Measurements from ENCODE around the gene PPP1R36. TPM values are rescaled to one million over a fixed set of nuclear protein-coding genes. Genes with fewer than 3 reads are reported as not detected.

PPP1R36 gene
- polyA plus RNA-seq, 3 donors, result 0.38 TPM; not detected in 2

- intact Hi-C loops (cut with micrococcal nuclease), result no loop called here
- Mint-ChIP-seq H3K36me3 (no peaks in the 10 kb centered on the region), H3K4me3 (no peak overlapping the region), H3K27ac (no peak overlapping the region), H3K9me3 (peaks cover 0 to 2% (median 0%) of the 10 kb centered on the region in 7 donors), H3K4me1 (peaks cover 3% of the 10 kb centered on the region), H3K27me3 (ENCODE audit: low read depth in 3 of 3) (peaks cover 3 to 5% (median 5%) of the 10 kb centered on the region in 3 donors)
- Histone ChIP-seq H3K9me3 (replicated peaks in 1 of 2; ENCODE audit: control insufficient read depth in 1 of 2, insufficient read depth in 1 of 2, low read length in 2 of 2) (no peaks in the 10 kb centered on the region), H2AFZ (ENCODE audit: insufficient read depth, low read depth, low read length, poor library complexity, severe bottlenecking) (no peak overlapping the region), H3K27me3 (ENCODE audit: control insufficient read depth in 2 of 2, insufficient read depth in 2 of 2, low read length in 2 of 2) (no peaks in the 10 kb centered on the region), H3K27ac (ENCODE audit: low read depth in 1 of 2, low read length in 2 of 2) (no peak overlapping the region), H3K4me3 (replicated peaks in 1 of 3; ENCODE audit: low read depth in 2 of 3, low read length in 3 of 3) (no peak overlapping the region), H3K36me3 (replicated peaks in 1 of 2; ENCODE audit: control insufficient read depth in 1 of 2, insufficient read depth in 2 of 2, low read length in 2 of 2) (no peaks in the 10 kb centered on the region), H3K9ac (ENCODE audit: insufficient read depth, low read length, poor library complexity, severe bottlenecking) (no peak overlapping the region), H3K4me1 (ENCODE audit: control insufficient read depth in 1 of 2, insufficient read depth in 2 of 2, low read length in 2 of 2) (no peaks in the 10 kb centered on the region), H3K4me2 (replicated peaks; ENCODE audit: extremely low read depth, low read length, poor library complexity, severe bottlenecking) (no peak overlapping the region), H3K79me2 (ENCODE audit: insufficient read depth, low read length) (no peaks in the 10 kb centered on the region), H4K20me1 (ENCODE audit: insufficient read depth, low read length) (no peaks in the 10 kb centered on the region)
- TF ChIP-seq CTCF (IDR thresholded peaks at IDR 0.05), result no peak
- DNase-seq, result no peak
- WGBS (ENCODE audit: insufficient coverage), result 100% methylated on average over 1 of the region's 2 CpGs
These were observed 11.9 kb downstream of the PPP1R36 start for GRCh38 chr14:64561631-64562030.

- Histone ChIP-seq H3K4me1 (ENCODE audit: control insufficient read depth in 1 of 2, insufficient read depth in 2 of 2, low read length in 2 of 2) (no peaks in the 10 kb centered on the region), H3K36me3 (replicated peaks in 1 of 2; ENCODE audit: control insufficient read depth in 1 of 2, insufficient read depth in 2 of 2, low read length in 2 of 2) (no peaks in the 10 kb centered on the region), H2AFZ (ENCODE audit: insufficient read depth, low read depth, low read length, poor library complexity, severe bottlenecking) (no peak overlapping the region), H3K4me2 (replicated peaks; ENCODE audit: extremely low read depth, low read length, poor library complexity, severe bottlenecking) (no peak overlapping the region), H3K79me2 (ENCODE audit: insufficient read depth, low read length) (no peaks in the 10 kb centered on the region), H3K9ac (ENCODE audit: insufficient read depth, low read length, poor library complexity, severe bottlenecking) (no peak overlapping the region), H3K4me3 (replicated peaks in 1 of 3; ENCODE audit: low read depth in 2 of 3, low read length in 3 of 3) (no peak overlapping the region), H3K9me3 (replicated peaks in 1 of 2; ENCODE audit: control insufficient read depth in 1 of 2, insufficient read depth in 1 of 2, low read length in 2 of 2) (no peaks in the 10 kb centered on the region), H3K27ac (ENCODE audit: low read depth in 1 of 2, low read length in 2 of 2) (no peak overlapping the region), H4K20me1 (ENCODE audit: insufficient read depth, low read length) (no peaks in the 10 kb centered on the region), H3K27me3 (ENCODE audit: control insufficient read depth in 2 of 2, insufficient read depth in 2 of 2, low read length in 2 of 2) (no peaks in the 10 kb centered on the region)
- no peak overlapping the region for H3K4me3 Mint-ChIP-seq
- peaks cover 0 to 2% (median 0%) of the 10 kb centered on the region in 7 donors for H3K9me3 Mint-ChIP-seq
- H3K27ac Mint-ChIP-seq, result no peak overlapping the region
- no peak for DNase-seq
- intact Hi-C loops (cut with micrococcal nuclease), result no loop called here
- TF ChIP-seq CTCF (IDR thresholded peaks at IDR 0.05), result no peak
- peaks cover 3 to 7% (median 5%) of the 10 kb centered on the region in 3 donors for H3K27me3 Mint-ChIP-seq (ENCODE audit: low read depth in 3 of 3)
- H3K4me1 Mint-ChIP-seq, result peaks cover 6% of the 10 kb centered on the region
- no peaks in the 10 kb centered on the region for H3K36me3 Mint-ChIP-seq
These were observed 12.7 kb downstream of the PPP1R36 start for GRCh38 chr14:64562436-64562835.
